SH-SY5Y (cell line): ENCODE data around the gene KIF1B.

Experiments
- GATA2 ChIP-seq: IDR thresholded peaks from 2 replicates; pipeline ENCODE4 v1.6.1; 2011; ENCODE audit warnings: mild to moderate bottlenecking, low read depth, low read length
- GATA3 ChIP-seq: IDR thresholded peaks from 2 replicates; pipeline ENCODE4 v1.6.1; 2011; ENCODE audit warnings: low read depth, mild to moderate bottlenecking, low read length, moderate library complexity

DNA sequence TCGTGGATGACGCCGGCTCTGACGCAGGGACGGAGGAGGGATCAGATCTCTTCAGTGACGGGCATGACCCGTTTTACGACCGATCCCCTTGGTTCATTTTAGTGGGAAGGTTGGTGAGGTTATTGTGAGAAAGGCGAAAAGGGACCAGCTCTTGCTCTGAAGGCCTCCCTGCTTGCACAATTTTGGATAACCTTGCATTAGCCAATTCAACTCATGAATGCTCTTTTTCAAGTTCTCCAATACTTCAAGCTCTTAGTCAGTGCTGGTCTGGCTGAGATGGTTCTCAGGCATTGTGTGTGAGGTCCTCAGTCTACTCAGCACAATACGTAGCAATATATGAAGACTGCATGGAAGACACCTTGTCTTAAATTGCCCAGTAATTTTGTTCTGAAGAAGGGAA lies 115.9 kb downstream of the KIF1B start:
- TF ChIP-seq GATA2: no peak
- TF ChIP-seq GATA3: no peak
